A549 (cell line): ENCODE results near the gene FBXO38.

ENCODE experiments used
- CEBPB ChIP-seq, 2 experiments: fragments of >200 bp in 1 of 2; sonication (Bioruptor Twin) in 1 of 2; formaldehyde crosslinking in 1 of 2; IDR thresholded peaks; 2 replicates each; pipeline ENCODE4 v1.6.1; 2012 to 2016
- HDAC2 ChIP-seq: fragments of 200-600 bp; sonication (generic); IDR thresholded peaks from 2 replicates; pipeline ENCODE4 v1.6.1; 2016
- MAFK ChIP-seq: fragments of 450-650 bp; IDR thresholded peaks from 2 replicates; pipeline ENCODE4 v1.6.1; 2014; ENCODE audit not compliant: partially characterized antibody
- POLR2A ChIP-seq: IDR thresholded peaks from 2 replicates; pipeline ENCODE4 v1.6.1; 2012; ENCODE audit warnings: mild to moderate bottlenecking, low read length
- RCOR1 ChIP-seq: fragments of 150-350 bp; IDR thresholded peaks from 2 replicates; pipeline ENCODE4 v1.6.1; 2014; ENCODE audit warnings: antibody characterized with exemption, low read length, low read depth
- RFX5 ChIP-seq: fragments of 450-650 bp; IDR thresholded peaks from 2 replicates; pipeline ENCODE4 v1.7.1; 2014; ENCODE audit warnings: antibody characterized with exemption, mild to moderate bottlenecking, moderate library complexity
- RNF2 ChIP-seq: fragments of 200-600 bp; sonication (generic); IDR thresholded peaks from 2 replicates; pipeline ENCODE4 v1.6.1; 2016; ENCODE audit warnings: low read depth, mild to moderate bottlenecking, antibody characterized with exemption, moderate library complexity, borderline replicate concordance
- USF2 ChIP-seq: fragments of 450-650 bp; IDR thresholded peaks from 2 replicates; pipeline ENCODE4 v1.6.1; 2014; ENCODE audit warnings: antibody characterized with exemption
- TF ChIP-seq, protein P1 (sequence below): fragments of >200 bp; sonication (Bioruptor Twin); formaldehyde crosslinking; IDR thresholded peaks from 3 replicates; pipeline ENCODE4 v1.5.1; 2016
- TF ChIP-seq, protein P2 (sequence below): IDR thresholded peaks from 2 replicates; pipeline ENCODE4 v1.6.1; 2012; ENCODE audit warnings: low read depth, borderline replicate concordance

- TF ChIP-seq, protein P1, sequence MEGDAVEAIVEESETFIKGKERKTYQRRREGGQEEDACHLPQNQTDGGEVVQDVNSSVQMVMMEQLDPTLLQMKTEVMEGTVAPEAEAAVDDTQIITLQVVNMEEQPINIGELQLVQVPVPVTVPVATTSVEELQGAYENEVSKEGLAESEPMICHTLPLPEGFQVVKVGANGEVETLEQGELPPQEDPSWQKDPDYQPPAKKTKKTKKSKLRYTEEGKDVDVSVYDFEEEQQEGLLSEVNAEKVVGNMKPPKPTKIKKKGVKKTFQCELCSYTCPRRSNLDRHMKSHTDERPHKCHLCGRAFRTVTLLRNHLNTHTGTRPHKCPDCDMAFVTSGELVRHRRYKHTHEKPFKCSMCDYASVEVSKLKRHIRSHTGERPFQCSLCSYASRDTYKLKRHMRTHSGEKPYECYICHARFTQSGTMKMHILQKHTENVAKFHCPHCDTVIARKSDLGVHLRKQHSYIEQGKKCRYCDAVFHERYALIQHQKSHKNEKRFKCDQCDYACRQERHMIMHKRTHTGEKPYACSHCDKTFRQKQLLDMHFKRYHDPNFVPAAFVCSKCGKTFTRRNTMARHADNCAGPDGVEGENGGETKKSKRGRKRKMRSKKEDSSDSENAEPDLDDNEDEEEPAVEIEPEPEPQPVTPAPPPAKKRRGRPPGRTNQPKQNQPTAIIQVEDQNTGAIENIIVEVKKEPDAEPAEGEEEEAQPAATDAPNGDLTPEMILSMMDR, result no peak
- TF ChIP-seq HDAC2 (no peak), CEBPB (IDR thresholded peaks at IDR 0.05) (no peak), RNF2 (no peak), RCOR1 (no peak), RFX5 (no peak), MAFK (no peak), USF2 (no peak), POLR2A (peak; percentile 63)
- TF ChIP-seq, protein P2, sequence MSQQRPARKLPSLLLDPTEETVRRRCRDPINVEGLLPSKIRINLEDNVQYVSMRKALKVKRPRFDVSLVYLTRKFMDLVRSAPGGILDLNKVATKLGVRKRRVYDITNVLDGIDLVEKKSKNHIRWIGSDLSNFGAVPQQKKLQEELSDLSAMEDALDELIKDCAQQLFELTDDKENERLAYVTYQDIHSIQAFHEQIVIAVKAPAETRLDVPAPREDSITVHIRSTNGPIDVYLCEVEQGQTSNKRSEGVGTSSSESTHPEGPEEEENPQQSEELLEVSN, result peak; percentile 77; the same call in 1 of the 2 replicates
These were observed at the start of gene FBXO38 for GRCh38 chr5:148383564-148384379.
